Measurements from ENCODE around the gene LCE2A.
A peak's percentile ranks its signal among the peaks of the same experiment; 100 is the strongest.
"Not testable (repeated sequence)": the region's sequence is repeated elsewhere in the genome, so short reads cannot be mapped to it uniquely, and the experiment has no call there.

LCE2A gene

GRCh38 chr1:152697701-152698600 lies at the start of gene LCE2A:
LCE2A (plus strand) TSS chr1:152698345; CDS start chr1:152698902, 557 bp downstream.
- DNase-seq, result no peak

DNA sequence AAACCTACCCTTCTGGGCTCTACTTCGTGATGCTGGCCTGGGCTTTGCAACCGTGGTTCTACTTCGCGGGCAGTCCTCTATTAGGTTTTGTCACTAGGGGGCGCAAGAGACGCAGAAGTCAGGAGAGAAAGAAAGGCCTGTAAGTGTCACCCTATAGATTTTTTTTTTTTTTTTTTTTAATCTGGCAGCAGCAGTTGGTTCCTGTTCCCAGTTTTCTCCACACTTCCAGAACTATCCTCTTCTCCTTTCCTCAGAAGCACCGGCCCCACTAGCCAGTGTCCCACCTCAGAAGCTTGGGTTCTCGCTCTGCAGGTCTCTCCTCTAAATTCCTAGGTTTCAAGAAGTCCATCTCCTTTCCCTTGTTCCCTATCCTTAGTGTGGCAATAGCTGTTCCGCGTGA lies 44.0 kb upstream of the LCE2A start:
- DNase-seq, result peak; percentile 74

DNA sequence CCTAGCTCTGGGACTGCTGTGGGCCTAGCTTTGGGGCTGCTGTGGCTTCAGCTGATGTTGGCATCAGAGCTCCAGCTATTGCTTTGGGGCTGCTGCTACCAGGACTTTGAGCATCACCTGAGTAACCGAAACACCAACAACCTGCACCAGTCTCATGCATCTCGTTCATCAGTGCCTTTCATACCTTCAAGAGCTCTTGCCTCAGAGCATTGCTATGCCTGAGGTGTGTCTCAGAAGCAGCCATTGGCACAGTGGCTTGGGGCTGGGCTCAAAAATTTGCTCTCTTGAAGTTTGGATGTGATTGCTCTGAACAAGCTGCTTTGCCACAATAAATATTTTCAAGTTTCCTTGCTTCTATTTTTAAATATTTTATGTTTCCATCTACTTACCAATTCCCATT lies 41.7 kb upstream of the LCE2A start:
- no peak for DNase-seq

- no peak for DNase-seq
Measured at GRCh38 chr1:152657677-152658076, 40.5 kb upstream of the LCE2A start.

DNA sequence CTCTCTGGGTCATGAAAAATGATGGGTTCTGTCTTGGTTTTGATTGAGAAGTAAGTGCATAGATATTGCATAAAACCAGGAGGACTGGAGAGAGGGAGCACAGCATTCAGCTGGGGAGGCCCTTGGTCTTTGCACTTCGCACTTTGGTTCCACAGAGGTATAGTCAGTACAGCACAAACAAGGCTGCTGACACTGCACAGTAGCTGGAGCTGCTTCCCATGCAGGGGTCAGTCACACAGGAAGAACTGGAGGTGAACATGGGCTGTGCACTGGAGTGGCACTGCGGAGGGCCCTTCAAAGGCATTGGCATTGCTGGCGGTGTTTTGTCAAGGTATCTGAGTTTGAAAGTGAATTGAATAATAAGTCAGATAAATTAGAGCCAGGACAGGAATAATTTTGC lies 39.5 kb upstream of the LCE2A start:
- no peak for DNase-seq

DNA sequence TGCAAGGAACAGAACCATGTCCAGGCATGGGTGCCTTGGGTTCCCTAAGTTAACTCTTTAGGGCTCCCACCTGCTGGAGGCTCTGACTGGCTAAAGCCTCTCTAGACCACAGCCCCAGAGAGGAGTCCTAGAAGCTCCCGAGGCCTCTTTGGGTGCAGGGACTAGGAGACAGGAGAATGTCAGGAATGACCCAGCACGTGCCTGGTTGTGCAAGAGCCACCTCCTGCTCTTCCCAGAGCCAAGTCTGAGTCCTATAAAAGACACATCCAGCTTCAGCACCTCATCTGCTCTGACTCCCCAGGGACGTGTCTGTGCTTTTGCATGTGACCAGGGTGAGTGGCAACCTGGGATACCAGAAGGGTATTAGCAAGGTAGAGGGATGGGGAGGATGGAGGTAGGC lies 35.0 kb upstream of the LCE2A start, which contains the start of gene LCE2D:
Gene LCE2D, plus strand, starts transcription at position 283 of the 400 bp plus-strand sequence. CDS start 726 bp downstream, outside the sequence.
- DNase-seq, result no peak

DNA sequence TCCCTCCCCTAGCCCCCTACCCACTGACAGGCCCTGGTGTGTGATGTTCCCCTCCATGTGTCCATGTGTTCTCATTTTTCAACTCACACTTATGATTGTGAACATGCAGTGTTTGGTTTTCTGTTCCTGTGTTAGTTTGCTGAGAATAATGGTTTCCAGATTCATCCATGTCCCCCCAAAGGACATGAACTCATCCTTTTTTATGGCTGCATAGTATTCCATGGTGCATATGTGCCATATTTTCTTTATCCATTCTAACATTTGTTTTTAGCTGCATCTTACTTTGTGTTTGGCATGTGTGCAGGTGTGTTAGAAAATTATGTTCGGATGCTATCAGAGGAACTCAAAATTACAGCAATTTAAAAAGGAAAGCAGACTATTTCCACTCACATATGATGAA lies 32.0 kb upstream of the LCE2A start:
- not testable (repeated sequence) for DNase-seq

GRCh38 chr1:152667648-152668047 lies 30.5 kb upstream of the LCE2A start:
- DNase-seq, result no peak

GRCh38 chr1:152673016-152673415 lies 25.1 kb upstream of the LCE2A start:
- no peak for DNase-seq

DNA sequence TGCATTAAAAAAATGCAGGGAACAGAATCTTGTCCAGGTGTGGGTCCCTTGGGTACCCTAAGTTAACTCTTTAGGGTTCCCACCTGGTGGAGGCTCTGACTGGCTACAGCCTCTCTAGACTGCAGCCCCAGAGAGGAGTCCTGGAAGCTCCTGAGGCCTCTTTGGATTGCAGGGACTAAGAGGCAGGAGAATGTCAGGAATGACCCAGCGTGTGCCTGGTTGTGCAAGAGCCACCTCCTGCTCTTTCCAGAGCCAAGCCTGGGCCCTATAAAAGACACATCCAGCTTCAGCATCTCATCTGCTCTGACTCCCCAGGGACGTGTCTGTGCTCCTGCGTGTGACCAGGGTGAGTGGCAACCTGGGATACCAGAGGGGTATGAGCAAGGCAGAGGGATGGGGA lies 23.2 kb upstream of the LCE2A start, which contains the start of gene LCE2C:
Gene LCE2C, plus strand, starts transcription at position 297 of the 400 bp plus-strand sequence. CDS start 737 bp downstream, outside the sequence.
- not testable (repeated sequence) for DNase-seq

DNA sequence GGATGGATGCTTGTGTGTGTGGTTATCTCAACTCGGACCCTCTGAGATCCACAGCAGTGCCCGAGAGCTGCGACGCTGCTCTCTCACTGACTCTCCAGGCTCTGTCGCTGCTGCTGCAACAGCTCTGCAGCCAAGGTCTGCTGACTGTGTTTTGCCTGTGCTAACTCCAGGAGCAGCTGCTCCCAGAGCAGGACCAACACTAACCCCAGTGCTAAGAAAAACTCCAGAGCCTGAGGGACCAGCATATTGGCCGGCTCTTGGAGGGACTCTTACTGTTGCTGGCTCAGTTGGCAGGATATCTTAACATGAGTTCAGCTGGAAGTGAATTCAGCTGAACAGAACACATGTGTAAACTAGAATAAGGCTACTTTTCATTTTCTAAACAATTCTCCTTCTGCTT lies 18.7 kb upstream of the LCE2A start:
- DNase-seq, result no peak

GRCh38 chr1:152681616-152682015 lies 16.5 kb upstream of the LCE2A start:
- no peak for DNase-seq

DNA sequence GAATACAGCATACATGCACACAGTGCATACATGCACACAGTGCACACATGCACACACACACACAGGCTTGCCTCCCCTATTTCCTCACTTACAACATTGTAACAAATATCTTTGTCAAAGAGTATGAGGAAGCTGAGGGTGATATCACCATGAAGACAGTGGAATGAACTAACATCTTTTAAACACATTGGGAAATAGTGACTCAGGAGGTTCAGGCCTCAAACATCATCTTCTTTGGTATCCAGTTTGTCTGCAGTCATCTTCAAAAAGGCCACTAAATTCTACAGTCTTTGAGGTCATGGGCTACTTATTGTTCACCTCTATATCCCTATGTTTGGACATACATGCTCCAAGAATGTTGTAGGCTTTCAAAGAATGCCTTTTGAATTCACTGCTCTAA lies 14.3 kb upstream of the LCE2A start:
- DNase-seq, result no peak

GRCh38 chr1:152685823-152686222 lies 12.3 kb upstream of the LCE2A start, which contains the start of gene LCE2B:
LCE2B (plus strand) TSS chr1:152686123; CDS start chr1:152686844, 721 bp downstream.
- DNase-seq, result not testable (repeated sequence)

- no peak for DNase-seq
Measured at GRCh38 chr1:152699746-152700145, 1.6 kb downstream of the LCE2A start.

GRCh38 chr1:152707860-152708259 lies 9.7 kb downstream of the LCE2A start, which contains the start of gene LCE4A:
LCE4A (plus strand) TSS chr1:152708160; CDS start chr1:152709076, 916 bp downstream.
- DNase-seq, result no peak

GRCh38 chr1:152718238-152718637 lies 20.1 kb downstream of the LCE2A start:
- no peak for DNase-seq

DNA sequence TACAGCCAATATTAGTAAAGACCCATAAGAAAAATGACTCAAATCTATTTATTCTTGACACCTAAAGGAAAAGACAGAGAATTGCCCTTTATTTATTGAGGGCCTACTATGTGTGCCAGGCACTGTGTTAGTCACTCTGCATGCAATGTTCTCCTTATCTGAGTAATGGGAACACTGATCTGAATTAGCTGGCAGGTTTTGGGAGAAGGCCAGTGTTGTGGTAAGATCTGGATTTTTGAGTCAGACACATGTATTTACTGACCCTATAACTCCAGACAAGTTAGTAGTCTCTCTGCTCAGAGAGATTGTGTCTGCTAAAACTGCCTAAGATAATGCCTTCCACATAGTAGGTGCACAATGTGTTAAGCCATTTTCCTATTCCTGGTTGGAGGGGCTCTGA lies 27.1 kb downstream of the LCE2A start:
- DNase-seq, result no peak

DNA sequence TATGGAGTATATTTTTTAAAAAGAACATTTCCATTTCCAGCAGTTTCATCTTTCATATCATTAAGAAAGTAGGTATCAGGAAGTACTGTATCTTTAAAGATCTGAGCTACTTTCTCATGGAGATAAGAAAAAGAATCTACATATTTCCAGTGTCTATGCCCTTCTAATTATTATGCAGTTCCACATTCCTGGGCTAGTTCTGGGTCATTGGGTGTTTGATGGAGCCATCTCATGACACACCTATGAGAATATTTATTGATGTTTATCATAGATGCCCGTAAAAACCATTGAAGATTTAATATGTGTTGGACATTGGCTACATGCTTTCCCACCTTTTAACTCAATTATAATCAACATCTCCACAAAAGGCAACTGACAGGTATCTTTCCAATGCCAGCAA lies 30.8 kb downstream of the LCE2A start:
- DNase-seq, result no peak

- DNase-seq, result no peak
Measured at GRCh38 chr1:152735648-152736047, 37.5 kb downstream of the LCE2A start.

DNA sequence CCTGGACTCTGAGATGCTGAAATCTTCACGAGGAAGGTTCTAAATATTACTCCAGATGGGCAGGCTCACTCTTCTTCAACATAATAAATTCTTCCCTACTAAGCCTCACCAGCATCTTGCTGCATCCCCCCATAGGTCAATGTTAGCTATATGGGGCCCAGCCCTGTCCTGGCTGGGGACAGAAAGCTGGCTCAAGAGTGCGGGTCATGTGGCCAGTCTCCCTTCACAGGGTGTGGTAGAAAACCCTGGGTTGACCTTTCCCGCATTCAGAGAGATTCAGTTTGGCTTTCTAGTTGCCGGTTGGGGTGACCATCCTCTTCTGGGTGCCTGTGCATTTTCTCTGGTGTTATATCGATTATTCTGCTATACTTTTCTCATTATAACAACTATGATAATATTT lies 39.9 kb downstream of the LCE2A start:
- no peak for DNase-seq

GRCh38 chr1:152739841-152740240 lies 41.7 kb downstream of the LCE2A start:
- no peak for DNase-seq

- DNase-seq, result no peak
Measured at GRCh38 chr1:152741656-152742055, 43.5 kb downstream of the LCE2A start.

Measured in activated CD4-positive, alpha-beta T cell treated with anti-CD3 and anti-CD28 coated beads, Interleukin-2, amount 50 U/mL, for 16 hours (primary cell).